GM19099 (cell line): ENCODE measurements around the gene POFUT2.

Experiments
- POLR2A ChIP-seq: IDR thresholded peaks from 3 replicates; pipeline ENCODE4 v1.6.1; 2011; ENCODE audit warnings: low read depth; ENCODE audit not compliant: insufficient read length; ENCODE audit errors: extremely low read depth

The POFUT2 gene

DNA sequence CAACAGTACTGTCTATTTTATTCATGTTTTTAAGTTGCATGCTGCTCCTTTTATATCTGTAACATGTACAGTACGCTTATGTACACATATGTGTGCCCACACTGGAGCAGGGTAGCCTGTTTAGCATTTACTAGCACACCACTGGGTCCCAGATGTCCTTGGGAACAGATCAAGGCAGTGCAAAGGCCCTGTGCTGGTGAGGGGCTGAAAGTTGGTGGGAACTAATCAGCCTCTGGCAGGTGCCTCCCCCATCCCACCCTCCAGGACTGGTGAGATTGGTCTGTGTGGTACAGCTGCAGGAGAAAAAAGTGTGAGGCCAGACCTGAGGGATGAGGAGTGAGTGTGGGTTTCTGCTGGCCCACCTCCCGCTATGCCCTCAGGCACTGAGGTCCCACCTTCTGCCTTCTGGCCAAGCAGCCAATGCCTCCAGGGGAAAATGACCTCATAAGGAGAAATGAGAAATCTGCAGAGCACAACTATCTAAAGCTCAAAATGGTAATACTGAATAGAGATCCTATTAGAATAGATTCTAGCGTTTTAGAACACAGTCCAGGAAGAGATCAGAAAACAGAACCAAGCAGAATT is 58.9 kb downstream of the POFUT2 start:
- TF ChIP-seq POLR2A: no peak

GRCh38 chr21:45228171-45228641 is 59.5 kb downstream of the POFUT2 start:
- TF ChIP-seq POLR2A: no peak

GRCh38 chr21:45227735-45228134 is 60.0 kb downstream of the POFUT2 start:
- TF ChIP-seq POLR2A: no peak

DNA sequence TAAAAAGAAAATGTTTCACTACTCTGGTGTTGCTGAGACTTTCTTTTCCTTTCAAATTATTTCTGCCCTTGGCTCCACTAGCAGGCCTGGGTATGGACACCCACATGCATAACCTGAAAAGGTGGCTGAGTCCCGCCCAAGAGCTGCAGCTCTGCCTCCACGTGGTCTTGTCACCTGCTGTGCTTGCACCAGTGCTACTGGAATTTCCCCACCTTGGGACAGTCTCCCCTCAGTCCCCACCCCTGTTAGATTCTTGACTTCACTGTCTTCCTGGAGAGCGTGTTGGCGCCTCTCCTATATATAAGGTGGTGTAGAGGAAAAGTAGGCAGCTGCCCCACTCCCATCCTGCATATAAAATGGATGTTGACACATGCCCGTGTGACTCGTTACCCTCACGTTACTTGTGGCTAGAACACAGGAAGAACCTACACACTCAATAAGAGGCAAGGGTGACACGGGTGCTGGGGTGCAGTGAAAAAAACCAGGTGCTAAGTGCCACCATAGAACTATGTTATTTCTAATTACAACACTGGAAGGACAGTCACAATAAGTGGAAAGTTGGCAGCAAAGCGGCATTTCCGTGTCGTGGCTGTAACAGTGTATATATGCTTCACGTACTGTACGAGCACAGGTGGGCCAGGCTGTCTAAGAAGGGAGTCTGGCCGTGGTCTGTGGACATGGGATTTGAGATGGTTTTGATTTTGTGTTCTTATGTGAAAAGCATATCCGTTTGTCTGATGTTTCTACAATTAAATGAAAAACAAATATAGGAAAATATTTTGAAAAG is 61.0 kb downstream of the POFUT2 start:
- no peak for TF ChIP-seq POLR2A

- TF ChIP-seq POLR2A: no peak
Measured at GRCh38 chr21:45225741-45226327, 61.9 kb downstream of the POFUT2 start.

DNA sequence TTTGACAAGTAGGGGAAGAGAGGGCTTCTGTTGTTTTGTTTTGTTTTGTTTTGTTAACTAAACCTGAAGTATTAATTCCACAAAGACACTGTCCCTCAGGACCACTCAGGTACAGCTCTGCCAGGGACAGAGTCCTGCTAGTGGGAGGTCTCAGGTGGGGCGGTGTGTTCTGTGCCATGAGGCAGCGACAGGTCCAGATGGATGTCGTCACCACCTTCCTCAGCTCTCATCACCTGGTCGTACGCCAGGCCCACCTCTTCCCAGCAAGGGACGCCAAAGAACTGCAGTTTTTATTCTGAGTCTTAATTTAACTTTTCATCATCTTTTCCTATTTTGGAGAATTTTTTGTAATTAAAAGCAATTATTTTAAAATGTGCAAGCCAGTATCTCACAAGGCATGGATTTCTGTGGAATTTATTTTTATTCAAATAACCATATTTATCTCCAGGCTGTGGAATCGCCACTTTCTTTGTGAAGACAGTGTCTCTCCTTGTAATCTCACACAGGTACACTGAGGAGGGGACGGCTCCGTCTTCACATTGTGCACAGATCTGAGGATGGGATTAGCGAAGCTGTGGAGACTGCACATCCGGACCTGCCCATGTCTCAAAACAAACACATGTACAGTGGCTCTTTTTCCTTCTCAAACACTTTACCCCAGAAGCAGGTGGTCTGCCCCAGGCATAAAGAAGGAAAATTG is 62.5 kb downstream of the POFUT2 start:
- no peak for TF ChIP-seq POLR2A

- TF ChIP-seq POLR2A: no peak
Measured at GRCh38 chr21:45224189-45224938, 63.3 kb downstream of the POFUT2 start.

DNA sequence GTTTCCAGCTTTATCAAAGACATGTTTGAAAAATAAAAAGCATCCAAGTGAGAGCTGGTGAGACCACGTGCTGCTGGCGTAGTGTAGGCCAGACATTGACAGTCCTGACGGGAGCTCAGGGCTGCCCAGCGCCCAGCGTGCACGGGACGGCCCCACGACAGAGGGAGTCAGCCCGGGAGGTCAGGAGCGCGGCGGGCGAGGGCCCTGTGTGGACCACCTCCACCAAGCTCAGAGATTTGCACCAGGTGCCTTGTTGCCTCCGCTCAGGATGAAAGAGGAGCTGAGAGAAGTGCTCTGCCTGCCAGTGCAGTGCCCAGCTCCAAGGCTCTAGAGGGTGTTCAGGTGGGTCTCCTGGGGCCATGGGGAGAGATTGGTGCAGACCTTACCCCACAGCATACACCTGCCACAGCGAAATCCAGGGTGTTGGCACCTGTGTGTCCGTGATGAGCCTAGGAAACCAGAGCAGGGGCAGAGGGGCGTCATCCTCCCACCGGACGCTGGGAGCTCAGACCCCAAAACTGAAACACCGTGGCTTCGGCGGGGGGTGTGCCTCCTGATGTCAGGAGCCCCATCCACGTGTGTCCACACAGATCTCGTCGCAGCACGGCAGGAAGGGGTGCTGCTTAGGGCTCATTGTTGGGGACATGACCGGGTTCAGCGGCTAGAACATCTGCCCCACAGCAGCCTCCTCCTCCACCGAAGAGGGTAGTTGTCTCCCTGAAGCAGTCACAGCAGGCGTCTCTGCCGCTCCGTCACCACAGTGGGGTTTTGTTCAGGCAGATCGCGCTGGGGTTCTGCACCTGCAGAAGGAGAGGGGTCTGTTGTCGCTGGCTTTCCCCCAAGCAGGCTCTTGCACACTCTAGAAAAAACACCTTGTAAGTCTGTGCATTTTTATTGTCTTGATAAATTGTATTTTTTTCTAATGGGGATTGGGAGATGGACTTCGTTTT is 64.2 kb downstream of the POFUT2 start:
- no peak for TF ChIP-seq POLR2A

GRCh38 chr21:45222001-45222400 is 65.7 kb downstream of the POFUT2 start:
- no peak for TF ChIP-seq POLR2A

DNA sequence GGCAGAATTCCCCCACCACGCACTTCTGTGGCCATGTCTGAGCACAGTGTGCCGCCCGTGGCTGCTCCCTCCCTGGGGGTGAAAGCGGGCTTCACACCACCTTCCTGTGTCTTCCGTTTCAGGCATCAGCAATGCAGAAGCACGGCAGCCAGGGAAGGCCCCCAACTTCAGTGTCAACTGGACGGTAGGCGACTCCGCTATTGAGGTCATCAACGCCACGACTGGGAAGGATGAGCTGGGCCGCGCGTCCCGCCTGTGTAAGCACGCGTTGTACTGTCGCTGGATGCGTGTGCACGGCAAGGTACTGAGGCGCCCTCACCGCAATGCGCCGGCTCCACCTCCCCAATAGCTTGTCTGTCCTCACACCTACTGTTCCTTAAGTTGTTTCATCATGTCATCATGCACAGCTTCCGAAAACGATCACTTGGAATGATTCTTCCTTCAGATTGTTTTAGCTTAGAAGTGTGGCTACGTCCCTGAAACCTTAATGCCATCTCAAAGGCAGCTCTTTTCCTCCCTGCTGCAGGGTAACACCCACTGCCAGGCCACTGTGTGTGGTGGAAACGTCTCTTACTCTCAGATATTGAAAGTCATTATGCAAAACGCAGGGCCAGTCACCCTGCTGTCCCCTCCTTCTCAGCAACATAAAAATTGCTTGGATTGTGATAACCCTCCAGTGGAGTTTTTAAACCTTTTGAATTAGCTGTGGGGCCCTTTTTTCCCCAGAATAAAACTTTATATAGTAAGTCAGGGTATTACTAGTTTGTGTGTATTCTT is 66.8 kb downstream of the POFUT2 start:
- no peak for TF ChIP-seq POLR2A

DNA sequence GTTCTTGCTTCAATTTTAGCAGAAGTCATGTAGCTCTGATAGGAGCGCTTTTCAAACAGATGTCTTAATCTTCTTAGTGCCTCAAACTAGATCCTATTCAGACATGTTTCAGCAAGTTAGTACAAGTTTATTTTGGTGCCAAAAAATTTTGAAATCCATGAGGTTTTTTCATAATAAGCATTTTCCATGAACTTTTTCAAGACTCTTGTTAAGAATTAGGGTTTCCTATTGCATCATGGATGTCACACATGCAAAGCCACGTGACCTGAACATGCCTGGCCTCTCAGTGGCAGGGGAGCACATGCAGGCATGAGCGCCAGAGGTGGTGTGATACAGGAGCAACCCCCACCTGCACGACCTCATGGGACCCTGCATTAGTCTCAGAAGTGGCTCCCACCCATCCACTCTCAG is 67.6 kb downstream of the POFUT2 start:
- TF ChIP-seq POLR2A: no peak

GRCh38 chr21:45219517-45219916 is 68.2 kb downstream of the POFUT2 start:
- TF ChIP-seq POLR2A: no peak

- no peak for TF ChIP-seq POLR2A
Measured at GRCh38 chr21:45217010-45217409, 70.7 kb downstream of the POFUT2 start.
